HepG2 (cell line): ENCODE results near the gene BHMT. TPM values are rescaled to one million over a fixed set of nuclear protein-coding genes. Genes with fewer than 3 reads are reported as not detected.

Experiments
- DNMT3B ChIP-seq: conservative IDR thresholded peaks from 2 replicates; pipeline ENCODE4 v1.6.1; 2016; ENCODE audit warnings: missing biosample characterization, control low read depth
- FOXK1 ChIP-seq: sonication (generic); formaldehyde crosslinking; IDR thresholded peaks from 2 replicates; pipeline ENCODE4 v1.4.0; 2020; ENCODE audit warnings: low read depth, missing genetic modification reagents, borderline replicate concordance
- JUNB ChIP-seq: sonication (generic); formaldehyde crosslinking; IDR thresholded peaks from 2 replicates; pipeline ENCODE4 v1.8.0; 2022; ENCODE audit warnings: missing genetic modification reagents, mild to moderate bottlenecking, borderline replicate concordance
- MAFK ChIP-seq, 2 experiments: IDR thresholded peaks in 1 of 2; conservative IDR thresholded peaks in 1 of 2; 2 replicates each; pipeline ENCODE4 v1.6.1; 2011; ENCODE audit warnings: improper control_type of control experiment in 2 of 2, low read length in 2 of 2
- NR2F6 ChIP-seq, 2 experiments: IDR thresholded peaks; 2 replicates each; pipeline ENCODE4 v1.6.1; 2016; ENCODE audit warnings: antibody characterized with exemption in 1 of 2, mild to moderate bottlenecking in 1 of 2
- PAF1 ChIP-seq: IDR thresholded peaks from 2 replicates; pipeline ENCODE4 v1.6.1; 2016; ENCODE audit warnings: missing genetic modification reagents, missing compliant biosample characterization
- PCBP1 ChIP-seq: fragments of 200-400 bp; formaldehyde crosslinking; IDR thresholded peaks from 2 replicates; pipeline ENCODE4 v1.6.1; 2017; ENCODE audit warnings: mild to moderate bottlenecking, low read depth, low read length, borderline replicate concordance
- polyA plus RNA-seq, 8 experiments: library from polyadenylated mRNA; depleted of rRNA in 3 of 8; stranded (reverse) in 7 of 8; unstranded in 1 of 8; fragments of >200 nt; fragmentation: Illumina TruSeq in 4 of 8; extraction: Trizol in 4 of 8; gene quantifications; 2 replicates each; pipeline versions ENCODE4 v1.2.1 to v1.2.3, GENCODE V29; 2011 to 2016; ENCODE audit warnings: low read depth in 4 of 8, missing spikeins in 1 of 8, mixed read lengths in 1 of 8; ENCODE audit not compliant: insufficient read depth in 1 of 8
- total RNA-seq, 5 experiments: library from RNA; depleted of rRNA; stranded (reverse); fragments of >200 nt; fragmentation: Illumina TruSeq; extraction: Trizol; gene quantifications; 2 replicates each; pipeline ENCODE4 v1.2.3, GENCODE V29; 2016; ENCODE audit warnings: low read depth in 1 of 5
- TF ChIP-seq, protein P1 (sequence below): sonication (generic); formaldehyde crosslinking; IDR thresholded peaks from 2 replicates; pipeline ENCODE4 v1.4.0; 2020; ENCODE audit warnings: missing genetic modification reagents, borderline replicate concordance
- TF ChIP-seq, protein P2 (sequence below): sonication (generic); formaldehyde crosslinking; IDR thresholded peaks from 2 replicates; pipeline ENCODE4 v1.4.0; 2020; ENCODE audit warnings: missing genetic modification reagents
- TF ChIP-seq, protein P3 (sequence below): sonication (generic); formaldehyde crosslinking; conservative IDR thresholded peaks from 2 replicates; pipeline ENCODE4 v1.8.0; 2022; ENCODE audit warnings: missing genetic modification reagents
- TF ChIP-seq, protein P4 (sequence below): sonication (generic); formaldehyde crosslinking; IDR thresholded peaks from 2 replicates; pipeline ENCODE4 v1.4.0; 2020; ENCODE audit warnings: low read depth, mild to moderate bottlenecking, missing genetic modification reagents
- TF ChIP-seq, protein P5 (sequence below): sonication (generic); formaldehyde crosslinking; IDR thresholded peaks from 2 replicates; pipeline ENCODE4 v1.4.0; 2020; ENCODE audit warnings: missing genetic modification reagents

The BHMT gene
- total and polyA plus RNA-seq, 2 of the 13 experiments (the other 11 are each of a cell fraction or from before 2014, with no cell fraction given), result 0.40 to 6.4 TPM

DNA sequence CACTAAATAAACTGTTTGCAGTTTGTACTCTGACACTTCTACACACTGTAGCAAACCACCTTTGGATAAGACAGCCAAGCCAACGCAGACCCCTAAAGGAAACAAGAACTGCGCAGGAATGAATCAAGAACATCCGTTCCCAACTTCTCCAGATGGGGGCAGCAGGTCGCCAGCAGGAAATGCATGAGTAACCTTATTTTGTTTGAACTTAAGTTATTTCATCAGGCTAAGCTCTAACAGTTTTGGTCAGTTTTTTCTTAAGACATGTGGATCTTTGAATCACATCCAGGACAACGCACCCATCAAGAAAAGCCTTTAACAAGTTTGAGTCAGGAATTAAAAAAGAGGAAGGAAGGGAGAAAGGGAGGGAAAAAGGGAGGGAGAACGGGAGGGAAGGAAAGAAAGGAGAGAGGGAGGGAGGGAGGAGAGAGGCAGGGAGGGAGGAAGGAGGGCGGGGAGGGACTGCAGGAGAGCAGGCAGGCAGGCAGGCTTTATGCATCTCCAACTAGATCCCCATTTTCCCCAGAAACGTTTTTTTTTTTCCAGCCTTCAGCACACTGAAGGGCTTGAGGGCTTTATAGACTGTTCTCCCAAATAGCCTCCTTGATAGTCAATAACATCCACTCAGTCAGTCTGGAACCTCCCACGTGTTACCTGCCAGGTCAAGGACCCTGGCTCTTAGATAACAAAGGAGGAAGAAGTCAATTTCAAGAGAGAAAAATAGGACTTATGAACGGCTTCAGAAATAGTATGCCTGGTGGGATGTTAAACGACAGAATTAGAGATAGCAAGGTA, 22.2 kb downstream of the BHMT start (continued):
- no peak for TF ChIP-seq MAFK (conservative IDR thresholded peaks at IDR 0.05 in 1 of 2, IDR thresholded peaks at IDR 0.05 in 1 of 2; ENCODE audit: low read length in 2 of 2)
- TF ChIP-seq PAF1 (CRISPR knock-in tag), result no peak
- no peak for TF ChIP-seq PCBP1
- TF ChIP-seq, protein P1, sequence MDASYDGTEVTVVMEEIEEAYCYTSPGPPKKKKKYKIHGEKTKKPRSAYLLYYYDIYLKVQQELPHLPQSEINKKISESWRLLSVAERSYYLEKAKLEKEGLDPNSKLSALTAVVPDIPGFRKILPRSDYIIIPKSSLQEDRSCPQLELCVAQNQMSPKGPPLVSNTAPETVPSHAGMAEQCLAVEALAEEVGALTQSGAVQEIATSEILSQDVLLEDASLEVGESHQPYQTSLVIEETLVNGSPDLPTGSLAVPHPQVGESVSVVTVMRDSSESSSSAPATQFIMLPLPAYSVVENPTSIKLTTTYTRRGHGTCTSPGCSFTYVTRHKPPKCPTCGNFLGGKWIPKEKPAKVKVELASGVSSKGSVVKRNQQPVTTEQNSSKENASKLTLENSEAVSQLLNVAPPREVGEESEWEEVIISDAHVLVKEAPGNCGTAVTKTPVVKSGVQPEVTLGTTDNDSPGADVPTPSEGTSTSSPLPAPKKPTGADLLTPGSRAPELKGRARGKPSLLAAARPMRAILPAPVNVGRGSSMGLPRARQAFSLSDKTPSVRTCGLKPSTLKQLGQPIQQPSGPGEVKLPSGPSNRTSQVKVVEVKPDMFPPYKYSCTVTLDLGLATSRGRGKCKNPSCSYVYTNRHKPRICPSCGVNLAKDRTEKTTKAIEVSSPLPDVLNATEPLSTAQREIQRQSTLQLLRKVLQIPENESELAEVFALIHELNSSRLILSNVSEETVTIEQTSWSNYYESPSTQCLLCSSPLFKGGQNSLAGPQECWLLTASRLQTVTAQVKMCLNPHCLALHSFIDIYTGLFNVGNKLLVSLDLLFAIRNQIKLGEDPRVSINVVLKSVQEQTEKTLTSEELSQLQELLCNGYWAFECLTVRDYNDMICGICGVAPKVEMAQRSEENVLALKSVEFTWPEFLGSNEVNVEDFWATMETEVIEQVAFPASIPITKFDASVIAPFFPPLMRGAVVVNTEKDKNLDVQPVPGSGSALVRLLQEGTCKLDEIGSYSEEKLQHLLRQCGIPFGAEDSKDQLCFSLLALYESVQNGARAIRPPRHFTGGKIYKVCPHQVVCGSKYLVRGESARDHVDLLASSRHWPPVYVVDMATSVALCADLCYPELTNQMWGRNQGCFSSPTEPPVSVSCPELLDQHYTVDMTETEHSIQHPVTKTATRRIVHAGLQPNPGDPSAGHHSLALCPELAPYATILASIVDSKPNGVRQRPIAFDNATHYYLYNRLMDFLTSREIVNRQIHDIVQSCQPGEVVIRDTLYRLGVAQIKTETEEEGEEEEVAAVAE (CRISPR knock-in tag), result no peak
- no peak for TF ChIP-seq DNMT3B
- TF ChIP-seq FOXK1 (CRISPR knock-in tag), result no peak
- TF ChIP-seq, protein P2, sequence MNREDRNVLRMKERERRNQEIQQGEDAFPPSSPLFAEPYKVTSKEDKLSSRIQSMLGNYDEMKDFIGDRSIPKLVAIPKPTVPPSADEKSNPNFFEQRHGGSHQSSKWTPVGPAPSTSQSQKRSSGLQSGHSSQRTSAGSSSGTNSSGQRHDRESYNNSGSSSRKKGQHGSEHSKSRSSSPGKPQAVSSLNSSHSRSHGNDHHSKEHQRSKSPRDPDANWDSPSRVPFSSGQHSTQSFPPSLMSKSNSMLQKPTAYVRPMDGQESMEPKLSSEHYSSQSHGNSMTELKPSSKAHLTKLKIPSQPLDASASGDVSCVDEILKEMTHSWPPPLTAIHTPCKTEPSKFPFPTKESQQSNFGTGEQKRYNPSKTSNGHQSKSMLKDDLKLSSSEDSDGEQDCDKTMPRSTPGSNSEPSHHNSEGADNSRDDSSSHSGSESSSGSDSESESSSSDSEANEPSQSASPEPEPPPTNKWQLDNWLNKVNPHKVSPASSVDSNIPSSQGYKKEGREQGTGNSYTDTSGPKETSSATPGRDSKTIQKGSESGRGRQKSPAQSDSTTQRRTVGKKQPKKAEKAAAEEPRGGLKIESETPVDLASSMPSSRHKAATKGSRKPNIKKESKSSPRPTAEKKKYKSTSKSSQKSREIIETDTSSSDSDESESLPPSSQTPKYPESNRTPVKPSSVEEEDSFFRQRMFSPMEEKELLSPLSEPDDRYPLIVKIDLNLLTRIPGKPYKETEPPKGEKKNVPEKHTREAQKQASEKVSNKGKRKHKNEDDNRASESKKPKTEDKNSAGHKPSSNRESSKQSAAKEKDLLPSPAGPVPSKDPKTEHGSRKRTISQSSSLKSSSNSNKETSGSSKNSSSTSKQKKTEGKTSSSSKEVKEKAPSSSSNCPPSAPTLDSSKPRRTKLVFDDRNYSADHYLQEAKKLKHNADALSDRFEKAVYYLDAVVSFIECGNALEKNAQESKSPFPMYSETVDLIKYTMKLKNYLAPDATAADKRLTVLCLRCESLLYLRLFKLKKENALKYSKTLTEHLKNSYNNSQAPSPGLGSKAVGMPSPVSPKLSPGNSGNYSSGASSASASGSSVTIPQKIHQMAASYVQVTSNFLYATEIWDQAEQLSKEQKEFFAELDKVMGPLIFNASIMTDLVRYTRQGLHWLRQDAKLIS, result no peak
- TF ChIP-seq JUNB (CRISPR knock-in tag), result no peak
- TF ChIP-seq, protein P3, sequence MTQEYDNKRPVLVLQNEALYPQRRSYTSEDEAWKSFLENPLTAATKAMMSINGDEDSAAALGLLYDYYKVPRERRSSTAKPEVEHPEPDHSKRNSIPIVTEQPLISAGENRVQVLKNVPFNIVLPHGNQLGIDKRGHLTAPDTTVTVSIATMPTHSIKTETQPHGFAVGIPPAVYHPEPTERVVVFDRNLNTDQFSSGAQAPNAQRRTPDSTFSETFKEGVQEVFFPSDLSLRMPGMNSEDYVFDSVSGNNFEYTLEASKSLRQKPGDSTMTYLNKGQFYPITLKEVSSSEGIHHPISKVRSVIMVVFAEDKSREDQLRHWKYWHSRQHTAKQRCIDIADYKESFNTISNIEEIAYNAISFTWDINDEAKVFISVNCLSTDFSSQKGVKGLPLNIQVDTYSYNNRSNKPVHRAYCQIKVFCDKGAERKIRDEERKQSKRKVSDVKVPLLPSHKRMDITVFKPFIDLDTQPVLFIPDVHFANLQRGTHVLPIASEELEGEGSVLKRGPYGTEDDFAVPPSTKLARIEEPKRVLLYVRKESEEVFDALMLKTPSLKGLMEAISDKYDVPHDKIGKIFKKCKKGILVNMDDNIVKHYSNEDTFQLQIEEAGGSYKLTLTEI (CRISPR knock-in tag), result no peak
- TF ChIP-seq, protein P4, sequence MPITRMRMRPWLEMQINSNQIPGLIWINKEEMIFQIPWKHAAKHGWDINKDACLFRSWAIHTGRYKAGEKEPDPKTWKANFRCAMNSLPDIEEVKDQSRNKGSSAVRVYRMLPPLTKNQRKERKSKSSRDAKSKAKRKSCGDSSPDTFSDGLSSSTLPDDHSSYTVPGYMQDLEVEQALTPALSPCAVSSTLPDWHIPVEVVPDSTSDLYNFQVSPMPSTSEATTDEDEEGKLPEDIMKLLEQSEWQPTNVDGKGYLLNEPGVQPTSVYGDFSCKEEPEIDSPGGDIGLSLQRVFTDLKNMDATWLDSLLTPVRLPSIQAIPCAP, result no peak
- TF ChIP-seq, protein P5, sequence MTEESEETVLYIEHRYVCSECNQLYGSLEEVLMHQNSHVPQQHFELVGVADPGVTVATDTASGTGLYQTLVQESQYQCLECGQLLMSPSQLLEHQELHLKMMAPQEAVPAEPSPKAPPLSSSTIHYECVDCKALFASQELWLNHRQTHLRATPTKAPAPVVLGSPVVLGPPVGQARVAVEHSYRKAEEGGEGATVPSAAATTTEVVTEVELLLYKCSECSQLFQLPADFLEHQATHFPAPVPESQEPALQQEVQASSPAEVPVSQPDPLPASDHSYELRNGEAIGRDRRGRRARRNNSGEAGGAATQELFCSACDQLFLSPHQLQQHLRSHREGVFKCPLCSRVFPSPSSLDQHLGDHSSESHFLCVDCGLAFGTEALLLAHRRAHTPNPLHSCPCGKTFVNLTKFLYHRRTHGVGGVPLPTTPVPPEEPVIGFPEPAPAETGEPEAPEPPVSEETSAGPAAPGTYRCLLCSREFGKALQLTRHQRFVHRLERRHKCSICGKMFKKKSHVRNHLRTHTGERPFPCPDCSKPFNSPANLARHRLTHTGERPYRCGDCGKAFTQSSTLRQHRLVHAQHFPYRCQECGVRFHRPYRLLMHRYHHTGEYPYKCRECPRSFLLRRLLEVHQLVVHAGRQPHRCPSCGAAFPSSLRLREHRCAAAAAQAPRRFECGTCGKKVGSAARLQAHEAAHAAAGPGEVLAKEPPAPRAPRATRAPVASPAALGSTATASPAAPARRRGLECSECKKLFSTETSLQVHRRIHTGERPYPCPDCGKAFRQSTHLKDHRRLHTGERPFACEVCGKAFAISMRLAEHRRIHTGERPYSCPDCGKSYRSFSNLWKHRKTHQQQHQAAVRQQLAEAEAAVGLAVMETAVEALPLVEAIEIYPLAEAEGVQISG, result no peak
- TF ChIP-seq NR2F6 (IDR thresholded peaks at IDR 0.05), result no peak
- TF ChIP-seq NR2F6 (CRISPR knock-in tag; IDR thresholded peaks at IDR 0.05), result no peak
